ENCODE results near the gene MLLT3.

The MLLT3 gene

DNA sequence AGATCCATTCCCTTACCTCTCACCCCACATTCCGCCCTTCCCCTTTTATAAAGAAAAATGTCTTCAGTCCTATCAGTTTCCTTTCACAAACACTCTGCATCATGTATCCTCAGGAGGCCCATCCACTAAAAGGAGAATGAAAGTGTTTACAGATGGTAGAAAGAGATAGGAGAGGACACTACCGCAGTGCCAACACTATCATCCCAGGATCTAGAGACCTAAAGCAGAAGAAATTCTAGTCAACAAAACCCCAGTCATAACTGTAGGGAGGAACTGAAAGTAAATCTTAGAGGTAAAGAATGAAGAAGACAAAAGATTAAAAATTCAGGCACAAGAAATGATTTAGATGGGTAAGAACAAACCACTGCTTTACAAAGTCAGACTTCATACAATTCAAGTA, 114.1 kb downstream of the MLLT3 start:
- no peak for DNase-seq

DNA sequence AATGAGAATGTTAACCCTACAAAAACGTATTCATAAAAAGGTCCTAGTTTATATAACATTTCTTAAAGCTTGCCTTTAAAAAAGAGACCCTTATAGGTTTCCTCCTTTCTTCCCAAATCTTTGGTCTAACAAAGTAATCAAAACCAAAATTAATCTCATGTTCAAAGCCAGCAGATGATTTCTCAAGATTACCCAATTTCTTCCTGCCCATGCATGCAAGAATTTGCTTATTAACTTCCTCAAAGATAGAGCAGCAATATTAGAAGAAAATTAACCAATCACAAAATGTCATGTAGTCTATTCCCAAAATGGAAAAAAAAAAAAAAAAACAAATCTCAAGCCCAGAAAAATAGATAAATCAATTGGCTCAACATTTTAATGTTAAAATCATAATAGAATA, 114.9 kb downstream of the MLLT3 start:
- DNase-seq = no peak

DNA sequence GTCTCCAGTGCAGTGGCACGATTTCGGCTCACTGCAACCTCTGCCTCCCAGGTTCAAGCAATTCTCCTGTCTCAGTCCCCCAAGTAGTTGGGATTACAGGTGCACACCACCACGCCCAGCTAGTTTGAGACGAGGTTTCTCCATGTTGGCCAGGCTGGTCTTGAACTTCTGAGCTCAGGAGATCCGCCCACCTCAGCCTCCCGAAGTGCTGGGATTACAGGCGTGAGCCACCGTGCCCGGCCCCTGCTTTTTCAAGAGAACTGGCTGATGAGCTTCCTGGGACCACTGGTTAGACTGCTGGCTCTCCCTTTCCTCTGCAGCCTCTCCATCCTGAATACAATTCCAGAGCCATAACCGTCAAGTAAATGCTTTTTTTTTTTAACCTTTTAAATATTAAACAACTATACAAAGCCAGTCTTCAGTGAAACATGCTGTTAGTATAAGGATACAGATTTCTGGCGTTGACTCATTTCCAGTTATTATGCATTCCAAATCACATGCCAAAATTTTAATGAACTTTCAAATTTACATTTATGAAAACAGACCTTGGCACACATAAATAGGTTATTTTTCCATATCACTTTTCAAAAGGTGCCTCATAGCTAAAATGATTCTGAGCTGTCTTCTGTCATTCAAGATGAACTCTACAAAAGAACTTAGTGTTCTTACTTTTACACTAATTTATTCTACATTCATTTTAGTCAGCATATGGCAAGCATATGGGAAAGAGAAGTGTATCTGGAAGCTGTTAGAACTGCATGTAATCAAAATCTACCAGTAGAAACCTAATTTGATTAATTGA, 116.0 kb downstream of the MLLT3 start:
- DNase-seq = no peak

DNA sequence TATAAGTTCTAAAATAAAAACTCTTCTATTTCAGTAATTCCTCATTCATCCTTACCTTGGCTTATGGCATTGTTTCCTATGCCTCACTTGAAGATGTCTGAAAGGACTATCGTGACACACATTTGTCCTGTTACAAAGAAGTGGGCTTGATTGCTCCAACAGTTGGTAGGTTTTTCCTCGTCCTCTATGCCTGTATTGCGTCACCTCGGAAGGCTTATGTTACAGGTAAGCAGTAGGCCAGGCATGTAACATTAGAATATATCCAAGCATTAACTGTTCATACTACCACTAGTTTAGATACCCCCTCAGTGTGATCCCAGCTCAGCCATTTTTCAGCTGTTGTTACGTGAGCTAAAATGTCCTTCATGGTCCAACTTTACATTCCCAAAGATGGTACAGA, 116.7 kb downstream of the MLLT3 start:
- no peak for DNase-seq

DNA sequence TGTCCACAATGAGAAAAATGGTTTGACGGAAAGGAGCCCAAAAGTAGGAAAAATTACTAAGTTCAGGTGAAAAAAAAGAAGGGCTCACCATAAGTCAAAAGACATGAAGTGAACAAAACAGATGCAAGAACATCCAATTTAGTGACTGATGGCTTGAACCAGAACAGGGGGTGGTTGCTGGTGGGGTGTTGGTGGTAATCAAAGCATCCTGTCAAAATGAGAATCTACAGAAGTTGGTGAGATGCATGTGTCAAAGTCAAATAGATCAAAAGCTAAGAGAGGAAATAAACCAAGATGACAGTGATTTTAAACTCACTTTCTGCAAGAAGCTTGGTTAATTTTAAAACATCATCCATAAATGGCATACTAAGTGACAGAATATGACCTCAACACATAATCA, 117.4 kb downstream of the MLLT3 start:
- DNase-seq = no peak

DNA sequence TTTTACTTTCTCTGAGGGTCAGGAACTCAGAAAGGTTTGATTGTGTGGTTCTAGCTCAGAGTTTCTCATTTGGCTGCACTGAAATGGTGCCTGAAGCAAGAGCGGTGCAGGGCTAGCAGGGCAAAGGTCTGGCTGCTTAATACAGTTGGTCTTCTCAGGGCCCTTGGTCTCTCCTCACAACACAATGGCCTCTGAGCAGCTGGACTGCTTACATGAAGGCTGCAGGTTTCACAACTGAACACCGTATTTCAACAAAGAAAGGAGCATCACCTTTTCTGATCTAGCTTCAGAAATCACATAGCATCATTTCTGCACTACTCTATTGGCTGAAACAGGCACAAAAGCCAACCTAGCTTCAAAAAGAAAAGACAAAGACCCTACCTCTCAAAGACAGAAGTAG, 122.2 kb downstream of the MLLT3 start:
- no peak for DNase-seq

DNA sequence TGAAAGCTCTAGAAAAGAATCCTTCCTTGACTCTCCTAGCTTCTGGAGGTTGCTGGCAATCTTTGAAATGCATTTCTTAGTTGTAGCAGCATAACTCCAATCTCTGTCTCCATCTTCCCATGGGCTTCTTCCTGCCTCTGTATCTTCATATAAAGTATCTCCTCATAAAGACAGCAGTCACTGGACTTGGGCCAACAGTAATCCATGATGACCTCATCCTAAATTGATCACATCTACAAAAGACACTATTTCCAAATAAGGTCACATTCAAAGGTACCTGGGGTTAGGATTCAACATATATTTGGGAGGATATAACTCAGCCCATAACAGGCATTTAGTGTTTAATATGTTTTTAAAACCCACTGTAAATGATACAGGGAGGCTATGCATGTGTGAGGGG, 123.3 kb downstream of the MLLT3 start:
- no peak for DNase-seq

DNA sequence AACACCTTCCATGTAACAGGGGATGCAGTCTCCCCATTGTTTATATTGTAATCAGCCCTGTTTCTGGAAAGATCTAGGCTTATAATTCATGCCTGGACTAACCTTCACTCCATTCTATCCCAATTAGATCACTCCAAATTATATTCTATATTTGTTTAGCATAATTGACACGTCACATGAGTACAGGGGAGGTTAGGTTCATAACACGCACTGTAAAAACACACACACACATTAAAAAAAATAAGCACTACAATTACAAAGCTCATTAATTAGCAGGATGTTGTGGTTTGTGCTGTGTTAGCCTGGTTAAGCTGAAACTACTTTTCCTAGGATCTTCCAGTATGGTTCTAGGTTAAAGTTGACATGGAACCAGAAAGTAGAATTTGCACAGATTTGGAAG, 126.0 kb downstream of the MLLT3 start:
- DNase-seq = no peak

DNA sequence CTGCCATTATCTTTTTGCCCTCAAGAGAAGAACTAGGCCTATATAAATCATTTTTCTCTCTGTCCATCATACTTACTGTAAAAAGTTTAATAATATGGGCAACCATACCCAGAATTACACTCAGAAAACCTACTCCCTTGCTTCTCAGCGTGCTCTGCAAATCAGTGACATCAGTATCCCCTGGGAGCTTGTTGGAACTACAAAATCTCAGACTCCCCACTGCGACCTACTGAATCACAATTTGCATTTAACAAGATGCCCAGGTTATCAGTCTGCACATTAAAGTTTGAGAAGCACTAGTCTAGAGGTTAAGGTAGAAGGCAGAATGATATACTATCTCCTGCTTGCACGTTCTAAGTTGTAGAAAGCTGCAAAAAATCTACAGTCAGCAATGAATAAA, 127.2 kb downstream of the MLLT3 start:
- no peak for DNase-seq

DNA sequence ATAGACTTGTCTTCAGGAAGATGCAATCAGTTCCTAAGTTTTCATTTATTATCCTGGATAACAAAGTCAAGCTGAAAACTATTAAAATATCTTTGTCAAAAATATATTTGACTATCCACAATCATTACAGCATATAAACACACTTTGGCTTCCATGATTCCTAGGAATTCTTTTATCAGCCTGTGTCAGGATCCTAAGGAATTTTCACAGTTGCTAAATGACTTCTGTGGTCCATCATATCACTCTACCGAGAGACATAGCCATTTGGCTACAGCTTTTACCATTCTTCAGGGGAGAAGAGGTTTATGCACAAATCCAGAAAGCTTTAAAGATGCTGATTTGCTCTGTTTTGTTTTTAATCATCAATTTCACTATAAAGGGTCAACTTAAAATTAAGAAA, 128.3 kb downstream of the MLLT3 start:
- DNase-seq = no peak

DNA sequence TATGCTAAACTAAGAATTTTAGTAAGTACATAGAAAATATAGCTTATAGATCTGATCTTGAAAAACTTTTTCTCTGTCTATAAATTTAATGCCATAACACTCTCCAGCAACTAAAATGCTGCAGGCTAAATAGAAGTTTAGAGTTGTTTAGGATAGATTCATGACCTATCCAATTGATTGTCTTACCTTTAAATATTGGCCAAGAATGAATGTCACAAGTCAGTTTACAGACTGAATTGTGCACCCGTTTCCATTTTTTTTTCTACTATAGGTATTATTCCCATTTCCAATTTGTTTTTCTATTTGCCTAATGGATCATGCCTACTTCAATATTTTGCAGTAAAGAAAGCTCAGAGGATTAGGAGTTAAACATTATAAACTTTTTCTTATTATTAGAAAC, 129.5 kb downstream of the MLLT3 start:
- DNase-seq = no peak

DNA sequence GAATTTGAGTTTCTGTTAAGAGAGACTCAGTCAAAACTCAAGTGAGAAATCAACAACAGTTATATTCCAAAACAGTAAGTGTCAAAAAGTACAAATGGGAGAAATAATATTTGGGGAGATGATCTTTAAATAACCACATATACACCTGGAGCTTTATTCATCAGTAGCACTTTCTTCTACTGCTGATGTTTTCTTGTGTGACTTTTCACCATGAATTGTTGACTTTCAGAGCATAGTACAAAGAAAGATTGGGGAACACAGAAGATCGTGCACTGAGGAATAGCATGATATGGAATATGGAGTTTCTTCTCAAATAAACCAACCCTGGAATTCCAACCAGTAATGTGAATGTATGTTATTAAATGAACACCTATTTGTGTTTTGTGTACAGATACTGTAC, 130.7 kb downstream of the MLLT3 start:
- no peak for DNase-seq

DNA sequence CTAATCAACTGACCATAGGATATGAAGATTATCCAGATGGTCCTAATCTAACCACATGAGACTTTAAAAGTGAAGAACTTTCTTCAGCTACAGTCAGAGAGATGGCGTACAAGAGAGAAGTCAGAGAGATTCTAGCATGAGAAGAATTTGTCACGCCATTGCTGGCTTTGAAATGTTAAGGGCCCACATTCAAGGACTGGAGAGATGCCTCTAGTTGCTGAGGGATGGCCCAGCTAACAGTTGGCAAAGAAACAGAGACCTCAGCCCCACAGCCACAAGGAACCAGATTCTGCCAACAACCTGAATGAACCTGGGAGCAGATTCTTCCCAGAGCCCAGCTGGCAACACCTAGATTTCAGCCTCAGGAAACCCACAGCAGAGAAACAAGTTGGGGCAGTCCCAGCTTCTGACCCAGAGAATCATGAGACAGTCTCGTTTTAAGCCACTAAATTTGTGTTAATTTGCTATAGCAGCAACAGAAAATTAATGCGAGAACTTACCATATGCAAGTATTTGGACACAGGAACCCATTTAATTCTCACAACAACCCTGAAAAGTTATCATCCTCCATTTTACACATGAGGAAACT, 132.0 kb downstream of the MLLT3 start:
- DNase-seq = no peak

DNA sequence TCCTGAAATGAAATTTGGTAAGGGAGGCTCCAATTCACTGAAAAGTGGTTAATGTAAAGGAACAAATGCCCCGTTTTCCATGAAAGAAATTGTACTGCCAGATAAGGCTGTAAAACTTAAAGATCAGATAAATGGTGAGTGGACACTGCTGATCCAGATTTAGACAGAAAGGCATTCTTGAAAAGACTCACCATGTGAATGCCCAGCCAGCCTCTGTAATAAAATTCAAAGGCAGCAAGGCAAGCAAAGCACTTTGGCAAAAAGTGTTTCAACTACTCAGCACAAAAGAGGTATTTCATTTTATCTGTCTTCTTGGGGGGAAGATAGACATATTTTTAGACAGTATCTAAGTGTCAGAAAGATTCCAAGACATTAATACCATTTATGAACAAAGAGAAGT, 133.6 kb downstream of the MLLT3 start:
- DNase-seq = no peak

DNA sequence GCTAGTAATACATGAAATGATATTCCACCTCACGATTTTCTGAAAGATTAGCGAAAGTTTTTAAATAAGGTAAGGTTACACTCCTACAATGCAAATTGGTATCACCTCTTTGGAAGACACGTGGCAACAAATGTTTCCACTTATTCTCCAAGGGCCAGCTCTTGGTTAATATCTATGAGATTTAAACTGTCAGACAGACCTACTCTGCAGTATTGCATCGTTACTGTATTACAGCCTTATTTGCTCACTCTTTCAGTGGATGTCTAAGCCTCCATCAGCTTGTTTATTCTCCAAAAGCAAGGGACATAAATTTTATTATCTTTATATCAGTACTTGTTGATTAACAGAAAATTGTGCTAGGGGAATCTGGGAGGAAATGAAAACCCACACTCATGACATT, 135.7 kb downstream of the MLLT3 start:
- no peak for DNase-seq

DNA sequence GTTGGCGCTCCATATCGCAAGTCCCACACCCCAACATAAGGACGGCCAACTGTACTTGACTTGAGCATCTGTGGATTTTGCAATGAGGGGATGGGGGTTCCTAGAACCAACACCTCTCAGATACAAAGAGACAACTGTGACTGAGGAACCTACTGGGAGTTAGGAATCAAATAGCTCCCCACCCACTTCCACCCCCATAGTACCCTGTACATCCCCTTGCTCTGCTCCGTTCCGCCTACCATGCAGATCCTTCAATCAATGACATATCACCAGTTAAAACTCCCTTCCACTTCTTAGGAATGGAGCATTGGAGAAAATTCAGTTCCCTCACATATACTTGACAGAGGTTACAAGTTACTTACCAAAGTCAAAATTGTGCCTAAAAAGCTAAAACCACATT, 140.9 kb downstream of the MLLT3 start:
- DNase-seq = no peak

DNA sequence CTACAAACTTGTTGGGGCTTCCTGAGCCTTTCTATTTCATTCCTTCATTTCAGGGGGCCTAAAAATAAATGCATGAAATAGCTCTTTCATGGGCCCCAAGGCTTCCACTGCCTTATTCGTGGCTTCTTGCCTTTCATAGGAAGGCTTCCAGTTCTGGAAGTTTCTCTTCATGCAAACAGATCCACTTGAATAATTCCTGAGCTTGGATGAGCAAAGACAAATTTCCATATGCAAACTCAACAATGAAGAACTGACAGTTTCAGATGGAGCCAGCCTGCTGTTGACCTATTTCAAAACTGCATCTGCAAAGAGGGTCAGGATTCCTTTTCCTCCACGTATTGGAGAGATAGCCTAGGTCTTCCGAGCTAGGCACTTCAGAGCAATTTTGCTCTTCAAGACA, 142.1 kb downstream of the MLLT3 start:
- no peak for DNase-seq

DNA sequence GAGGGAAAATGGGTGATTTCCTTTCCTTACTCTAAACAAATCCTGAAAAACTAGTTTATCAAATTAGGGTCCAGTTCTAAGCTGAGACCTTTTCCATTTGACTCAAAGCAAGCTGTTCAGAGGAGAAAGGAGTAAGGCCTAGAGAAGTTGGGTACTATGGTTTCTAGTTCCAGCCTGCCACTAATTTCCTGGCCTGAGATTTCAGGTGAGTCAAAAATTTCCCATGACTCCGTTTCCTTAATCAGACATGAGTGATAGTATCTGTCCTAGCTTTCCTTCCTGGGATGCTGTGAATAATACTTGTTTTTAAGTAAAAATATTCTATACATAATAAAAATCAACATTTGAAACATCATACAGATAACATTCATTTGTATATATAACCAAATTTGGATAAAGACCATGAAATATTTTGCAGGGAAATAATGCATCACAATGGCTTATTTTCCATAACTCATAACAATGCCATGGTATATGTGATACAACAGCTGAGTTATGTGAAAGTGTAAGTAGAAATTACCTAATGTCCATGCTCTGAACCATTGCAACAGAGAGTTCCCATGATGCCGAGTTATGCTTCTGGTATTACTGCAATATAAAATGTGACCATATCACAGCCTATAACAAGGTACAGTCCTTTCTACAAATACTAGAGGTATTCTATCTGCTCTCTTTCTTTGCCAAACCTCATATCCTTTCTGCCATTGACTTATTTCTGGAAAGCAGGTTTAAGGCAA, 142.7 kb downstream of the MLLT3 start:
- DNase-seq = no peak

DNA sequence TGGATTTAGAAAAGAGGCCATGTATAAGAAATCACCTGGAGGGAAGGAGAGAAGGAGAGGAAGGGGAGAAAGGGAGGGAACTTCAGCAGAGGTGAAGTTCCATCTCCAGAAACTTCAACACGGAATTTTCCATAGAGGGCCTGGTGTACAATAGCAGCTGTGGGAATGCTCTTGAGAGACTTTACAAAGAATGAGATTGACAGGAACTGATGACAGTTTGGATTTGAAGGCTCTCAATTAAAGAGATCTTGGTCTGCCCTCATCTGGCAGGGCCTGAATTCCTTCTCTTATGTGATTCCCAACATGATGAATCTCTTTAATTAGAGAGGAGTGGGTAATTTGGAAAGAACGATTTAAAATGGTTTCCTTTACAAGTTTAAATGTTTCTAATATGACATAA, 143.5 kb downstream of the MLLT3 start:
- DNase-seq = no peak

DNA sequence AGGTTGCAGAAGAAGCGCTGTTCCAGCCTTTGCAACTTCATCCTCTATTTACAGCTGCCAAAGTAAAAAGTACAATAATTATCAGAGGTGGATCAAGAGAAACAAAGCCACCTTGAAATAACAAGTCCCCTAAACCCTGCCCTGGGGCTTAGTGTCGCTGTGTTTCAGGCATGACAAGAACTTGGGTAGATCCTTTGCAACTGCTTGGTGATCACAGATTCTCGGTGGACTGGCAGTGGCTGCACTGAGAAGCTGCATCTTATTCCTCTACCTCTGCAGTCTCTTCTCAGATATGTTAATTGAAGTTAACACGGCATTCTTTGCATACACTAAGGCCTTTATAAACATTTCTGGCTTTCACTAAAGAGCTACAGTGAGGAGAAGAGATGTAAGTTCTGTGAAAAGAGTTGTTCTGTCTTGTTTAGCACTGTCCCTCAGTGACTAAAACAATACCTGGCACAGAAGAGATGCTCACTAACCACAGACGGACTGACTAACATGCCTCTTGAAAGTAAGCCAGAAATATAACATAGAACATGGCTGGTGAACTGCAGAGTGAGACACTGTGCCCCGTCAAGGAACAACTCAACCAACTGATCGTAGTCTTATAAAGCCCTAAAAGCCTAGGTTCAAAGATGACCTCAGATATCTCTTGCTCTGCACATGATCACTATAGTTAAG, 144.2 kb downstream of the MLLT3 start:
- no peak for DNase-seq

DNA sequence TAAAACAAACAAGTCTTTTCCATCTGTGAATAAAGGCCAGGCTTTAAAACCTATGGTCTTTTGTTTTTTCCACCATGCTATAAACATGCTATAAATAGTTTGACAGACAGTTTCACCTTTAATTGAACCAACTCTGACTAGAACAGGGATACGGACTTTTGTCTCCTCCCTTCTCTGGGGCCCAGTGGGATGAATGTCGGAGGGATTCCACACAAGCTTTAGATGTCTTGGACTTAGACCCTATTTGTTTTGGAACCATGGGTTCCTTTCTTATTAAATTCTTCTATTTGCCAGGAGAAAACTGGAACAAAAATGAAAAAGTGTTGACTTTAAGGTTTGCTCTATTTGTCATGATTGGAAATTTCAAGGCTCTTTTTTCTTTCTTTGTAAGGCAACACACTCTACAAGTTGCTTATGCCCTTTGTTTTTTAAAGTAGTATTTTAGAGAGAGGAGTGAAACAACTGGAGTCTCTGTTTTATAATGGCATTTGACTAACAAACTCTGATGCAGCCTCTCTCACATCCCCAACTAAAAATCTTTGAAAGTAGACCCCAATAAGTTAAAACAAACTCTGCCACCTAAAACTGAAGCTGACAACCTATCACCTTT, 145.3 kb downstream of the MLLT3 start:
- DNase-seq = no peak

DNA sequence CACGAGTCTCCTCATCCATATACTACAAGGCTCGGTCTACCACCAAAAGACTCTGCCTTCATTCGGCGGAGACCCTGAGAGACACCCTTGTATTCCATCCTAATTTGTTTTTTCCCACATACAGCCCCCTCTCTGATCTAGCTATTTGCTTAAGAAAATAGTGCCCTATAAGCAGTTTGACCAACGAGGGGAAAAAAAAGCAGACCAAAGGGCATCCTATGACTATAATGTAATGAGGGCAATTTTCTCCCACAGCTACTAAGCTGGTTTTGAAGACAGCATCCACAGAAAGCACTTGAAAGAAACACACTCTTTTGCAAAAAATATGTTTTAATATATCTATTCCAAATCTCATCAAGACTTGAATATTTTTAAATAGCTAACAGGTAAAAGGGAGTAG, 147.8 kb downstream of the MLLT3 start:
- no peak for DNase-seq

DNA sequence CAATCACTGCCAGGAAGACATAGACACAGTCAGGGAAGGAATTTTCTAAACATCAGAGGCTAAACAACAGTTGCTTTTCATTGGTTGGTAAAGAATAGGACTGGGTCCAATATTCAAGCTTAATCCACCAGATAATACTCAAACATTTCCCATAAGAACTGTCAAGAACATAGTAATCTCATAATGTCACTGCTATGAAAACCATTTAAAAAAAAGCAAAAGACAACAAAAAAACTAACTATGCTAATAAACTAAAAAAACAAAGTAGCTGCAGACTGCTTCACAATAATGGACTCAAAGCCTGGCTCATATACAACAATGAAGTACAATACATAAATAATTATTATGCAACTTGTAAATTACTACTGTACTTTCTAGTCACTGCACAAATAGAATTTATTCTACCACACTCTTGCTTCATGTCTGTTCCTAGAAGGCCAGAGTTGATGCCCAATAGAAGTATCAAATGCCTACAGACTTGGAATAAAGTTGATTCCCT, 148.7 kb downstream of the MLLT3 start:
- DNase-seq = no peak
